ENCODE data around the gene AFF3. TPM values are rescaled to one million over a fixed set of nuclear protein-coding genes. Genes with fewer than 3 reads are reported as not detected.

AFF3 gene
- total and polyA plus RNA-seq, 12 donors: 0.39 to 16.9 (median 7.0) TPM

DNA sequence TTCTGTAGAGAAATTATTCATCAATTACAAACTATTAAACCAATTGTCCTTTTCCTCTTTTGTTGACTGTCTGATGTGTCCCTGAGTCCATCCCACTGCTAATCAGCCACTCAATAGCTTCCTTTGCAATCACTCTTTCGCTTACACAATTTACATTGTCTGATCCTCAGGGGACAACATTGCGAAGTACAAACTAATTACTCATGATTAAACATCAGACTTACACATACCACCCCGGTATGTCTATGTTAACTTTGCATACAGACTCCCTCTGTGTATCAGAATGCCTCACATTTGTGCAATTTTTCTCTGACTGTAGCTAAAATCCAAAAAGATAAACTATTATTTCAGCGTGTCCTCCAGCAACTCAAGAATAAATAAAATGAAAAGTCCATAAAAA, 388.2 kb downstream of the AFF3 start:
- 72 to 75% methylated on average over 4 of the region's 4 CpGs for WGBS, 2 donors
- TF ChIP-seq, protein P1, sequence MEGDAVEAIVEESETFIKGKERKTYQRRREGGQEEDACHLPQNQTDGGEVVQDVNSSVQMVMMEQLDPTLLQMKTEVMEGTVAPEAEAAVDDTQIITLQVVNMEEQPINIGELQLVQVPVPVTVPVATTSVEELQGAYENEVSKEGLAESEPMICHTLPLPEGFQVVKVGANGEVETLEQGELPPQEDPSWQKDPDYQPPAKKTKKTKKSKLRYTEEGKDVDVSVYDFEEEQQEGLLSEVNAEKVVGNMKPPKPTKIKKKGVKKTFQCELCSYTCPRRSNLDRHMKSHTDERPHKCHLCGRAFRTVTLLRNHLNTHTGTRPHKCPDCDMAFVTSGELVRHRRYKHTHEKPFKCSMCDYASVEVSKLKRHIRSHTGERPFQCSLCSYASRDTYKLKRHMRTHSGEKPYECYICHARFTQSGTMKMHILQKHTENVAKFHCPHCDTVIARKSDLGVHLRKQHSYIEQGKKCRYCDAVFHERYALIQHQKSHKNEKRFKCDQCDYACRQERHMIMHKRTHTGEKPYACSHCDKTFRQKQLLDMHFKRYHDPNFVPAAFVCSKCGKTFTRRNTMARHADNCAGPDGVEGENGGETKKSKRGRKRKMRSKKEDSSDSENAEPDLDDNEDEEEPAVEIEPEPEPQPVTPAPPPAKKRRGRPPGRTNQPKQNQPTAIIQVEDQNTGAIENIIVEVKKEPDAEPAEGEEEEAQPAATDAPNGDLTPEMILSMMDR (IDR thresholded peaks at IDR 0.05): no peak
- no peak overlapping the region for H3K4me3 ChIP-seq
- peaks cover 0 to 8% (median 0%) of the 10 kb centered on the region in 9 donors for H3K4me1 ChIP-seq
- ATAC-seq: no peak
- H3K9me3 ChIP-seq: no peaks in the 10 kb centered on the region
- H3K27me3 ChIP-seq: no peaks in the 10 kb centered on the region
- intact Hi-C loops (cut with DNase I): no loop called here
- no peak overlapping the region for H3K27ac ChIP-seq
- H3K36me3 ChIP-seq: no peaks in the 10 kb centered on the region
- DNase-seq: no peak

DNA sequence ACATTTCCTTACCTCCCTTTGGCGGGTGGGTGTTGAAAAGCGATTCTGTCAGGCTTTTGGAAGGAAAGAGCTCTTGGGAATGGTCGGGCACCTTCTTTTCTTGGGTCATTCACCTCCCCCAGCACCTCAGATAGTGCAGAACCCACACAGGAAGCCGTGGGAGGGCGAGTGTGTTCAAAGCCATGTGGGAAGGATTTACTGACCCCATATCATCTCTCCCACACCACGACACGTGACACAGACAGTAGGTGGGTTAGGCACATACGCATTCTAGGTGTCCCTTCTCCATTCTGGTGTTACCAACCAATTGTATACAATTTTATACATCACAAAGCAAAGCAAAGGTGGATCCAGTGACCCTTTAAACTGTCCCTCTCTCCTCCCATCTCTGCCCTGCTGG, 388.9 kb downstream of the AFF3 start:
- Histone ChIP-seq H3K4me3 (no peak overlapping the region), H3K9me3 (no peaks in the 10 kb centered on the region), H3K4me1 (peaks cover 0 to 8% (median 0%) of the 10 kb centered on the region in 9 donors), H3K36me3 (no peaks in the 10 kb centered on the region), H3K27ac (no peak overlapping the region), H3K27me3 (no peaks in the 10 kb centered on the region)
- WGBS, 2 donors: 81 to 83% methylated on average over 8 of the region's 8 CpGs
- DNase-seq (no peak), ATAC-seq (no peak)
- intact Hi-C loops (cut with DNase I): no loop called here
- TF ChIP-seq, protein P1 (IDR thresholded peaks at IDR 0.05): no peak

- no peak overlapping the region for H3K27ac ChIP-seq
- no peaks in the 10 kb centered on the region for H3K9me3 ChIP-seq
- TF ChIP-seq, protein P1 (IDR thresholded peaks at IDR 0.05): no peak
- no peak for DNase-seq
- H3K4me3 ChIP-seq: no peak overlapping the region
- no peaks in the 10 kb centered on the region for H3K27me3 ChIP-seq
- intact Hi-C loops (cut with DNase I): no loop called here
- ATAC-seq: peak in 2 of 8 donors; percentile 24 to 28
- H3K4me1 ChIP-seq: peaks cover 0 to 11% (median 5%) of the 10 kb centered on the region in 9 donors
- WGBS, 2 donors: 38 to 44% methylated on average over 2 of the region's 2 CpGs
- H3K36me3 ChIP-seq: no peaks in the 10 kb centered on the region
These were observed 394.0 kb downstream of the AFF3 start for GRCh38 chr2:99748344-99748743.

DNA sequence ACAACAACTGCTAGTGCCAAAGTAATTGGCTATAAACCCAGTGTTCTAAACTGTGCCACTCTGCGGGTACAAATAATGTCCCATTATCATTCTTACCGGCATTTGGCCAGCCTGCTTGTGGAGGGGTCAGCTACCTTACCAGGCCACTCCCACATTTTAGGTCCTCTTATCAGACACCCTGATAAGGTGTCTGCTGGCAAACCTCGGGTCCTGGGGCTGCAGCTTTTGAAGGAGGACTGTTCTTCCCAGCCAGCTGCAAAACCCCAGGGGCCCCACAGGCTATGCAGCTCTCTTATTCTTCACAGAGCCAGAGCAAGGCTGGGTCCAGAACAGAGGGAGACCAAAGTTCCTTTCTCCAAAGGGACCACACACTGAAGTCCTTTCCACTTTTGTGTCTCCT, 394.5 kb downstream of the AFF3 start:
- ATAC-seq (peak in 2 of 8 donors; percentile 29 to 41), DNase-seq (no peak)
- H3K27ac ChIP-seq: no peak overlapping the region
- peaks cover 0 to 11% (median 5%) of the 10 kb centered on the region in 9 donors for H3K4me1 ChIP-seq
- no peaks in the 10 kb centered on the region for H3K36me3 ChIP-seq
- H3K27me3 ChIP-seq: no peaks in the 10 kb centered on the region
- H3K9me3 ChIP-seq: no peaks in the 10 kb centered on the region
- TF ChIP-seq, protein P1 (IDR thresholded peaks at IDR 0.05): no peak
- no peak overlapping the region for H3K4me3 ChIP-seq
- 29 to 36% methylated on average over 3 of the region's 3 CpGs for WGBS, 2 donors
- intact Hi-C loops (cut with DNase I): no loop called here
